ENCODE measurements around the gene NR3C1. TPM values are rescaled to one million over a fixed set of nuclear protein-coding genes. Genes with fewer than 3 reads are reported as not detected.

The NR3C1 gene
- total RNA-seq, 1 experiment from 2014 or later: 16.0 TPM

GRCh38 chr5:143267186-143267585 is 136.3 kb downstream of the NR3C1 start:
- ATAC-seq: no peak
- intact Hi-C loops (cut with micrococcal nuclease): no loop called here
- Histone ChIP-seq H3K9me3 (ENCODE audit: control insufficient read depth in 1 of 2, insufficient read depth in 1 of 2, low read depth in 1 of 2, low read length in 2 of 2) (no peaks in the 10 kb centered on the region; a peak in 1 of 4 replicates), H4K20me1 (ENCODE audit: insufficient read depth) (no peaks in the 10 kb centered on the region), H3K9ac (ENCODE audit: low read length) (no peak overlapping the region), H3K9me2 (ENCODE audit: insufficient read depth) (no peaks in the 10 kb centered on the region), H2AFZ (ENCODE audit: low read depth, low read length, poor library complexity, severe bottlenecking) (no peak overlapping the region), H3K79me2 (ENCODE audit: insufficient read depth, low read length) (no peaks in the 10 kb centered on the region), H3K36me3 (ENCODE audit: control insufficient read depth in 1 of 2, insufficient read depth in 2 of 2, low read length in 2 of 2) (no peaks in the 10 kb centered on the region), H3K4me1 (ENCODE audit: control insufficient read depth in 1 of 2, insufficient read depth in 2 of 2, low read length in 2 of 2) (peaks cover 0 to 7% of the 10 kb centered on the region in 2 experiments; a peak in 2 of 4 replicates), H3K27ac (ENCODE audit: low read depth, low read length) (no peak overlapping the region), H3K27me3 (ENCODE audit: insufficient read depth, low read length) (no peaks in the 10 kb centered on the region), H3K4me3 (replicated peaks in 1 of 2; ENCODE audit: low read depth in 1 of 2, low read length in 2 of 2) (no peak overlapping the region), H3K4me2 (ENCODE audit: low read length) (no peak overlapping the region)
- POLR2A ChIA-PET: no interaction called here
- TF ChIP-seq EGR1 (IDR thresholded peaks at IDR 0.05; ENCODE audit: low read depth): no peak
- no peak for TF ChIP-seq MAX (IDR thresholded peaks at IDR 0.05)
- no peak for TF ChIP-seq ELF1 (IDR thresholded peaks at IDR 0.05; ENCODE audit: borderline replicate concordance, low read depth)
- TF ChIP-seq FOSL1 (IDR thresholded peaks at IDR 0.05; ENCODE audit: low read depth): no peak
- no peak for TF ChIP-seq CEBPB (IDR thresholded peaks at IDR 0.05; ENCODE audit: low read depth)
- no peak for TF ChIP-seq REST (IDR thresholded peaks at IDR 0.05; ENCODE audit: low read depth)
- TF ChIP-seq JUND (IDR thresholded peaks at IDR 0.05): no peak
- no peak for TF ChIP-seq ZNF274 (IDR thresholded peaks at IDR 0.05; ENCODE audit: low read depth, low read length)
- no peak for TF ChIP-seq TCF7L2 (IDR thresholded peaks at IDR 0.05; ENCODE audit: borderline replicate concordance, extremely low read depth, insufficient read depth, insufficient read length)
- TF ChIP-seq CTCF (IDR thresholded peaks at IDR 0.05 in 2 of 3, conservative IDR thresholded peaks at IDR 0.05 in 1 of 3; ENCODE audit: borderline replicate concordance in 1 of 3, insufficient read depth in 1 of 3, low read depth in 2 of 3, low read length in 2 of 3): no peak
- RAD21 ChIA-PET (ENCODE audit: low non-redundant PET in 1 of 2, low total read pairs in 2 of 2, uncharacterized antibody in 2 of 2, unreplicated experiment in 2 of 2): no interaction called here
- CTCF ChIA-PET: no interaction called here
- BruUV-seq (replicated peaks): no TSS peak
- DNase-seq (ENCODE audit: low read depth, low spot score): no peak

All from HCT116 (cell line).